GM12873 (cell line): ENCODE measurements around the gene ZFTA.

Source experiments
- TF ChIP-seq, protein P1 (sequence below): IDR thresholded peaks from 2 replicates; pipeline ENCODE4 v1.5.1; 2012; ENCODE audit warnings: low read depth, mild to moderate bottlenecking, moderate library complexity, low read length, control low read depth; ENCODE audit not compliant: insufficient read depth; ENCODE audit errors: missing control alignments

Gene ZFTA

DNA sequence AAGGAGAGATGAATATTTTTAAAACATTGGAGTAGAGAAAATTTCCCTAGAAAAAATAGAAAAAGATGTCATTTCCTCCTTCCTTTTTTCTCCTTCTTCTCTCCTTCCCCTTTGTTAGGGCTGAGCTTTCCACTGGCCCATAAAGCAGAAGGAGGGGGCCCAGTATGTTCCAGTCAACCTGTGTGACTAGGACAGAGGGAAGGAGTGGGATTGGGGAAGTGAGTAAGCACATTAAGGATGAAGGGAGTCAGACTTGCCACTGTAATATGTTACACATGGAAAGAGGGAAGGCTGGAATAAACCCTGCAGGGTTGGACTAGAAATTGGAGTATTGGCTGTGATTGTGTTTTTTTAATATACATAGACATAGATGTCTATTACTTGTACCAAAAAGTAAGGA lies 24.6 kb upstream of the ZFTA start:
- TF ChIP-seq, protein P1, sequence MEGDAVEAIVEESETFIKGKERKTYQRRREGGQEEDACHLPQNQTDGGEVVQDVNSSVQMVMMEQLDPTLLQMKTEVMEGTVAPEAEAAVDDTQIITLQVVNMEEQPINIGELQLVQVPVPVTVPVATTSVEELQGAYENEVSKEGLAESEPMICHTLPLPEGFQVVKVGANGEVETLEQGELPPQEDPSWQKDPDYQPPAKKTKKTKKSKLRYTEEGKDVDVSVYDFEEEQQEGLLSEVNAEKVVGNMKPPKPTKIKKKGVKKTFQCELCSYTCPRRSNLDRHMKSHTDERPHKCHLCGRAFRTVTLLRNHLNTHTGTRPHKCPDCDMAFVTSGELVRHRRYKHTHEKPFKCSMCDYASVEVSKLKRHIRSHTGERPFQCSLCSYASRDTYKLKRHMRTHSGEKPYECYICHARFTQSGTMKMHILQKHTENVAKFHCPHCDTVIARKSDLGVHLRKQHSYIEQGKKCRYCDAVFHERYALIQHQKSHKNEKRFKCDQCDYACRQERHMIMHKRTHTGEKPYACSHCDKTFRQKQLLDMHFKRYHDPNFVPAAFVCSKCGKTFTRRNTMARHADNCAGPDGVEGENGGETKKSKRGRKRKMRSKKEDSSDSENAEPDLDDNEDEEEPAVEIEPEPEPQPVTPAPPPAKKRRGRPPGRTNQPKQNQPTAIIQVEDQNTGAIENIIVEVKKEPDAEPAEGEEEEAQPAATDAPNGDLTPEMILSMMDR: no peak

DNA sequence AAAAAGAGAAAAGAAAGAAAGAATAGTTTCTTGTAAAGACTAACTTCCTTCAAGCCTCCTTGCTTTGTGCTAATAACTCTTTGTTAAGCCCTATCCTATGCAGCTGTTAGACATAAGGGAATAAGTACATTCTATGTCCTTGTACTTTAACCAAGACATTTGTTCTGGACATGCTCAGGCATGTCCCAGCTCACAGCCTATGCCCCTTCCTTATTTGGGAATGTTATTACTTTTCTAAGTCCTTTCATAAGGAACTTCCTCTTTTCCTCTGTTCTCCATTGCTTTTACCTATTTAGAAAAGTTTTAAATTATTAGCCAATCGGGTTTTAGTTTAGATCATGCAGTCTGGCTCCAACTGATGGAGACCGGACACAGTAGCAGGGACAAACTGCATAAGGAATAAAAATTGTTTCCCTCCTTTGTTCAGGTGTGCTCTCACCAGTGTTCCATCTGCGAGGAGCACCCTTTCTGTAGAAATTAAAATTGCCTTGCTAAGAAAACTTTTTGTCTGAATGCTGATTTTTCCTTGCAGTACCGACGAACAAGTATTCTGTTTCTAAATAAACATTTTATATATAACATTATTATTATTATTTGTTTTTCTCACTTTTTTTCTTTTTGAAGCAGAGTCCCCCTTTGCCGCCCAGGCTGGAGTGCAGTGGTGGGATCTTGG lies 23.1 kb upstream of the ZFTA start:
- TF ChIP-seq, protein P1: no peak

DNA sequence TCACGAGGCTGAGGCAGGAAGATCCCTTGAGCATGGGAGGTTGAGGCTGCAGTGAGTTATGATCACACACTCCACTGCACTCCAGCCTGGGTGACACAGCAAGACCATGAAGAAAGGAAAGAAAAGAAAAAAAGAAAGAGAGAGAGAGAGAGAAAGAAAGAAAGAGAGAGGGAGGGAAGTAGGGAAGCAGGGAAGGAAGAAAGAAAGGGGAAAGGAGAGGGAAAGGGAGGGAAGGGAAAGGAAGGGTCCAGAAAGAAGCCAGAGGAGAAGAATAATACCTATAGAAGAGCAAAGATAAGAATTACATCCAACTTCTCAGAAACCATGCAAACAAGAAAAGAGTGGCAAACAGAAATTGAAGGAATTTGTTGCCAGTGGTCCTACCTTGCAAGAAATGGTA lies 17.2 kb upstream of the ZFTA start:
- TF ChIP-seq, protein P1: no peak

DNA sequence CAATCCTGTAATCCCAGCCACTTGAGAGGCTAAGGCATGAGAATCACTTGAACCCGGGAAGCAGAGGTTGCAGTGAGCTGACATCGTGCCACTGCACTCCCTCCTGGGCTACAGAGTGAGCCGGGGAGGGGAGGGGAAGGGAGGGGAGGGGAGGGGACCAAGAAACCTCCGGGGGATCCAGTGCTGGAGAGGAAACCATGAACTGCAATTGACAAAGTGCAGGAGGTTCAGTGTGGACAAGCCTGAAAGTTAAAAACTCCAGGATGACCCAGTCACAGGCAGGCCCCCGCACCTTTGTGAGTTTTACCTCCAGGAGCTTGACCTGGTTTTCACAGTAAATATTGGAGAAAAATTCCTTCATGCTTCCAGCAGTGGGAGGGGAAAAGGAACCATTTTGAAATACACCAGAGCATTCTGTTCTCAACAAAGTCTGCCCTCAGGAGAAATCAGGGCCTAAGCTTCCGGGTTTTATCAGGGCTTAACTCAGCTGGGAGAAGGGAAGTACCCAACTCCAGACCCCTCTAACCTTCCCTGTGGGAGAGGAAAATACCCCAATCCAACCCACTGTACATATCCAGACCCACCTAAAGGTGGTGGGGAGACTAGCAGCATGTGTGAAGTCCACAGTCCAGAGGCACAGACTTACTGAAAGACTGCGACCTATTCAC lies 15.5 kb upstream of the ZFTA start:
- TF ChIP-seq, protein P1: no peak

DNA sequence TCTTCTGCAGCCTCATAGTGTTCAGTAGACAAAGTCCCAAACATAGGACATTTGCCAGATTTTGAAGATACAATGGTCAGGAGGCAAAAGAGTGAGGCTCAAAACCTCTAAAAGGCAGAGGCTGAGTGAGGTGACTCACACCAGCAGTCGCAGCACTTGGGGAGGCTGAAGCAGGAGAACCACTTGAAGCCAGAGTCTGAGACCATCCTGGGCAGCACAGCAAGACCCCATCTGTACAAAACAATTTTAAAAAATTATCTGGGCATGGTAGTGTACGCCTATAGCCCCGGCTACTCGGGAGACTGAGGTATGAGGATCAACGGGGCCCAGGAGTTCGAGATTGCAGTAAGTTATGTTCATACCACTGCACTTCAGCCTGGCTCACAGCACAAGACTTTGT lies 14.2 kb upstream of the ZFTA start:
- TF ChIP-seq, protein P1: no peak

DNA sequence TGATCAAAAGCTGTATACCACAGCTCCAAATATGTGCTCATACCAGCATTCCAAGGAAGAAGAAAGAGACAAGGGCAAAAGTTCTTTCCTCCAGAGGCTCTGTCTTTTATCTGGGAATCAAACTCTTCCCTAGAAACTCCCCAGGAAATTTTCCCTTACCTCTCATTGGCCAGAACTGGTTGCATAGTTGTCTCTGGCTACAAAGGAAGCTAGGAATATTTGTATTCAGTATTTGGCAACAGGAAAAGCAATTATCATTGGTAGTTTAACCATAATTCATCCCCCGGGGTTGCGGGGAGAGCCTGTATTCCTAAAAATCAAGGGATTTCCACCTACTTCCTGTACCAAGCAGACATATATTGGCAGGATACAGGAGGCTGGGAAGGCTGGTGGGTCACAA lies 10.5 kb upstream of the ZFTA start:
- TF ChIP-seq, protein P1: no peak

DNA sequence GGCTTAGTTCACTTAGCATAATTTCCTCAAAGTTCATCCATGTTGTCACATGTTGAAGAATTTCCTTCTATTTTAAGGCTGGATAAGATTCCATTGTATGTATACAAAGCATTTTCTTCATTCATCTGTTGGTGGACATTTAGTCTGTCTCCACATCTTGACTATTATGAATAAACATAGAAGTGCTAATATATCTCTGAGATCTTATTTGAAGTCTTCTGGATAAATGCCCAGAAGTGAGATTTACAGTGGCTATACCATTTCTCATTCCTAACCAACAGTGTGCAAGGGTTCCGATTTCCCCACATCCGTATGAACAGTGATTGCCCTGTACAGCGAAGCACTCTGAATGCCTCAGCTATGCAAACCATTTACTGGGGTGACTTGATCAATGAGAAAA lies 6.6 kb upstream of the ZFTA start:
- TF ChIP-seq, protein P1: no peak
